GM18909 (cell line): ENCODE results near the gene PCYT2.

Experiments
- ATAC-seq: cut with Tn5 transposase; IDR thresholded peaks from one replicate; pipeline ENCODE4 v1.9.1; 2021; ENCODE audit warnings: mild to moderate bottlenecking; ENCODE audit not compliant: unreplicated experiment, poor library complexity

The PCYT2 gene

DNA sequence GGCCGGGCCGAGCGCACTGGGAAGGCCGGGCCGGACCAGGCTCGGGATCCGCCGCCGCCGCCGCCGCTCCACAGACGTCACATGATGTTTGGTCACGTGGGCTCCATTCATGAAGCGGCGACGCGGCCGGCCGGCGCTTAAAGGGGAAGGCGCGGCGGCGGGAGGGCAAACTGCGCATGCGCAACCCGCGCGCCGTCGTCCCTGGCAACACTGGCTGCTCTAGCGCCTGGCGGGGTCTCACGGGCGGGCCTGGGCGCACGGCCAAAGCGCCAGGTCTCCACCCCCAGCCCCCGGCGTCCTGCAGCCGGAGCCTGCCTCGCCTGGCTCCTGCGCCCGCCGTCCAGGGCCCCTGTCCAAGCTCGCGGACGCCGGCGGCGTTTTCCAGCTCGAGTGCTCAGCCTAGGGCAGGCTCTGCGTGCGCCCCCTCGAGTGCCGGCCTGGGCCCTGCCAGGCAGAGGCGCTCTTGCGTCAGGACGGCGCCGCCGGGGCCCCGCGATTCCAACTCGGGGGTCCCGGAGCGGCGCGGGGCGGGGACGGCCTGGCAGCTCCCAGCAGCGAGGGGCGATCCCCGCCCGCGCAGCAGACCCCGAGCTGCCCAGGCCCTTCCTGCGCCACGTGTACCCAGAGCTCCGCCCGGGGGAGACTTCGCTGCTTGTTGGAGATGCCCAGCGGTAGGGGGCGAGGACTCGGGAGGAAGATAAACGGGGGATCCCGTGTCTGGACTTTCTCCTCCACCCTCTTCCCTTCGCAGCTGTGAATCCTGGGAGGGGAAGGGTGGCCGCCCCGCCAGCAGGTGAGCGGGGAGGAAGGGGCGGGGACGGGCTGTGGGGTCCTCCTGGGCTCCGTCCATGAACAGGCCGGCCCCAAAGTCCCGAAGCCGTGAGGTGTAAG is 16.7 kb upstream of the PCYT2 start, which contains the start of gene MAFG:
Gene MAFG, minus strand, starts transcription at position 83 of the 891 bp plus-strand sequence. CDS start 4,550 bp downstream, outside the sequence.
- peak; percentile 62 for ATAC-seq

DNA sequence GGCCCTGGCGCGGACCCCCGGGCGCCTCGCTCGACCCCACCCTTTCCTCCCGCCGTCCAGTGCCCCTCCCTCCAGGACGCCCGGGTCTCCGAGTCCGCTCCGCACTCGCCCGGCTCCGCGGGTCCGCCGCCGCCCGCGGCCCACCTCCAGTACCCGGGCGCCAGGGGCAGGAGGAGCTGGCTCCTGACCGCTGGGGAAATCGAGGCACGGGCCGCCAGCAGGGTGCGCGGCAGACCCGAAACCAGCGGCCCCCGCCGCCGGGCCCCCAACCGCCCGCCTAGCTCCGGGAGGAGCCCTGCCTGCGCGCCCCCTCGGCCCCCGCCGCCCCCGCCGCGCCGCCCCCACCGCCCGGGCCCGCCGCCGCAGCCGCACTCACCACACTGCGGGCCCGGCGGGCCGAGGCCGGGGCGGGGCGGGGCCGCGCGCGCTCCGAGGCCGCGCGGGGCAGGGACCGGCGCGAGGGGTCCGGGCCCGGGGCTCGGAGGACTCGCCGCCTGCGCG is 16.0 kb upstream of the PCYT2 start:
- peak; percentile 22 for ATAC-seq

DNA sequence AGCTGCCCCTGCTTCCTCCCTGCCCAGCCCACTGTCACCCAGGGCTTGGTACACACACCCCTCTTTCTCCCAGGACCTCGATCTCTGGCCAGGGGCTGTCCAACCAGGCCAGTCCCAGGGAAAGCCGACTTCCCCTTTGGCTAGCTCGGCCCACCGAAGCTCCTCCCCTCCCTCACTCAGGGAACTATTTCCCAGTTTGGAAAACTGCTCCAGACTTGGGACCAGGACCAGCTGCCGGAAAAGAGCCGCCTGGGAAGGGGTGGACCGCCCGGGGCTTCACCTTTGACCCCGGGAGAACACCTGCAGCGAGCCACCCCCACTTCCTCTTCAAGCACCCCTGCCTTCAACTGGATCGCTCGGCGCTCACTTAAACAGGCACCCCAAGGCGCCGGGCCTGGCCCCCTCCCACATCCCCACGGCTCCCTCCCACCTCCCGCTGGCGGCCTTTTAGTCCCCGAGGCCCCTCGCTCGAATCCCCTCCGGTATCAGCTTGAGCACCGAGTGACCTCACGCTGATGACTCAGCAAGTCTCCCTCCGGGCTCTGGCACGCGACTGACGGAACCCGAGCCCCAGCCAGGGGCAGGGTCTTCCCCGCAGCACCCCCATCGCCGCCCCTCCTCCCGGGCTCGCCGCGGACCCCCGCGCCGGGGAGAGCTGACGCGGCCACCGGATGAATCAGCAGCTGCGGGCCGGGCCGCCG is 15.4 kb upstream of the PCYT2 start:
- peak; percentile 23 for ATAC-seq

DNA sequence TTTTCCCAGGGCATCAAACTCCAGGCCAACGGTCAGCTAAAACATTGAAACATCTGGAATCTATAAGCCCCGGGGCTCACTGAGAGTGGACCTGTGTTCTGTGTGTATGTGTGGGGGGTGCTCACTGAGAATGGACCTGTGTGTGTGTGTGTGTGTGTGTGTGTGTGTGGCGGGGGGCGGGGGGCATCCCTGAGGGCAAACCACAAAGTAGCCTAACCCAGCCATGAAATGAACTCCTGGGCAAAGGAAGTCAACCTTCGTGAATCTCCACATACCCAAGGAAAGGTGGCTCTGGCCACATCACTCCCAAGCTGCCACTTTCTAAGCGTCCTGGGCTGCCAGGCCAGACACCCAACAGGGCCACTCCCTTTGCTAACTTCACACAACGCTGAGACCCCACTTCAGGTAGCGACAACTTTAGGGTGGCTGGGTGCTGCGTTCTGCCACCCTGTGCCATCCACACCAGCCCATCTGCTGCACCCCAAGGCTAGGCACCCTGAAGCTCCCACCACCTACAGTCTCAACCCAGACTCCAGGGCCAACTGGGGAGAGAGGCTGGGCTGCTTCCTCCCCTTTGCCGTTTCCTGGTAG is 14.8 kb upstream of the PCYT2 start:
- ATAC-seq, result no peak

- ATAC-seq, result no peak
These were observed 13.6 kb upstream of the PCYT2 start for GRCh38 chr17:81924557-81925532.

DNA sequence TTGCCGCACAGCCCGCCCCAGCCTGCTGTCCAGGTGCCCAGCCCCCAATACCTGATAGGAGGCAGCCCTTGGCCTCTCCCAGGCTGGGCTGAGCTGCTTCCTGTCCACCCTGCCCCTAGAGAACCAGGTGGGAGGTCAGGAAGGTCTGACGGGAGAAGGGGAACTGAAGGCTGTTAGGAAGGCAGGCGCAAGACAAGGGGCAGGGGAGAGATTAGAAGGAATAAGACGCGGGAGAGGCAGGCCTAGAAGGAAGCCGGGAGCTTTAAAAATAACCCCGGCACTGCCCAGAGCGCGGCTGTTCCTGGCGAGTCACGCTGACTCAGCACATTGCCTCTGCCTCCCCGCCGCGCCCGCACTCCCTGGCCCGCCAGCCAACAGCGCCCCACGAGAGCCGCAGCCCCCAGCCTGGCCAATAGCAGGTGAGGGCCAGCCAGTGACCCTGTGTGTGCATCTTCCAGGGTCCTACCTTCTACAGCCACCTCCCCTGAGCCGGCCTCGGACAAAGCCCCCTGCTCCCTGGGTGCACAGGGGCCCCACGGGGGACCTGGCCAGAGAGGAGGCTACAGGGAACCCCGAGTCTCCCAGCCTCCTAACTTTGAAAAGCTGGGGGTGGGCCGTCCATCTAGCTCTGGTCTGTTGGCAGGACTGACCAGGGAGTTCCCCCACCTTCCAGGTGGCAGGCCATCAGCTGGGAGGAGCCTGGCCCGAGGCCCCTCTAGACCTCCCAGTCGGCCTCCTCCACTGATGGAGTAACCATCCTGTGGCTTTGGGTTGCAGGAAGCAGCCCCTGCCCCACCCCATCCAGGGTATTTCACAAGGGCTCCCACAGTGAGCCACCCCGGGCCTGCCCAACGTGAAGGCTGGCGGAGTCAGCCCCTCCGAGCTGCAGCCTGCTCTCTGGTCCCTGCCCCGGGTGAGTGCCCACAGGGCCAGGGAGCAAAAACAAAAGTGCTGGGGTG is 12.4 kb upstream of the PCYT2 start:
- no peak for ATAC-seq

DNA sequence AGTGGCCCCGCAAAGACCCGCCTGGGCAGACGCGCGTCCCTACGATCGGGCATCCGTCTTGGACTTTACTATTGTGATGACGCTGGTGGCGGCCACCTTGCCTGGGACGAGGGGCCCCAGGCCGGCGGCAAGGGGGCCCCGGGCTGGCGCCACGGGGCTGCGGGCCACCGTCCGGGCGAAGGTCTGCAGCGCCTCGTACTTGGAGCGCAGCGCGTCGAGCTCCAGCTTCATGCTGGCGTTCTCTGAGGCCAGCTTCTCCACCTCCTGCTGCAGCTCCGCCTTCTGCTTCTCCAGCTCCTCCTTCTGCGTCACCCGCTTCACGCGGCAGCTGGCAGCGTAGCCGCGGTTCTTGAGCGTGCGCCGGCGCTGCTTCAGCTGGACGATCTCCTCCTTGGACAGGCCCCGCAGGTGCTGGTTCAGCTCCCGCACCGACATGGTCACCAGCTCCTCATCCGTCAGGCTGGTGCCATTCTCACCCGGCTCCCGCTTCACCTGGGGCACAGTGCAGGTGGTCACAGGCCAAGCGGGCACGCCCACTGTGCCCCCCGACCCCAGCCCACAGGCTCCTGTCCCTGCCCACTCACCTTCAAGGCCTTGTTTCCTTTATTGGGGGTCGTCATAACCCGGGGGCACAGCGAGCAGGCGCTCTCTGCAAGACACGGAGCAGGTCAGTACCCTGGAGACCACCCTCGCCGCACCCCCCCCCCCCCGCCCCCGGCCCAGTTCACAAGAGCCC is 11.5 kb upstream of the PCYT2 start:
- ATAC-seq, result no peak

- ATAC-seq, result no peak
These were observed 10.9 kb upstream of the PCYT2 start for GRCh38 chr17:81921996-81922565.

- no peak for ATAC-seq
These were observed 10.3 kb upstream of the PCYT2 start for GRCh38 chr17:81921537-81921862.

- ATAC-seq, result no peak
These were observed 9.7 kb upstream of the PCYT2 start for GRCh38 chr17:81920612-81921536.

DNA sequence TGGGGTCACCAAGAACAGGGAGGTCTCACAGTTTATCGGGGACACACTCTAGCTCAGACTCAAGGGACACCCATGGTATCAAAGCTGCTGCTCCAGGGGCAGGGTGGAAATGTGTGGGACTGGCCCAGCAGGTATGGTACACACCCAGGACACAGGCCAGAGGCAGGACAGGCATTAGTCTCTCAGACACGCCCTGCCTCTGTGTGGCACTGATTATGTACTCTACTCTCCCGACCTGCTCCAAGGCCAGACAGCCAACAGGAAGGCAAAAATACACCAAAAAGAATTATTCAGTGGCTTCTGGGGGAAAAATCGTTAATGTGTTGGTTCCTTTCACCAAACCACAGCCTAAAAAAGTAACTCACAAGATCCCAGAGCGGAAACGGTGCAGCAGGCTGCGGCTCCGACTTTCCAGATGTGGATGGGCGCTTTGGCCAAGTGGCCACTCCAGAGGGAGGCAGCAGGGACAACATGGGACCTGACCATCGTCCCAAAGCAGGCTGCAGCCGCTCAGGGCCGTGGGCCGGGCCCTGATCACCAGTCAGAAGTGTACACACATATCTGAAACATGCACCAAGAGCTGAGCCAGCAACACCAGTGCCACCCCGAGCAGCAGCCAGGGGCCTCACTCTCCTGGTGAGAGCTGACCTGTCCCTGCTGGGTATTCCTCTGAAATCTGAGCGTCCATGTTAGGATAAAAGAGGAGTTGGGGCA is 7.8 kb upstream of the PCYT2 start:
- peak; percentile 20 for ATAC-seq

DNA sequence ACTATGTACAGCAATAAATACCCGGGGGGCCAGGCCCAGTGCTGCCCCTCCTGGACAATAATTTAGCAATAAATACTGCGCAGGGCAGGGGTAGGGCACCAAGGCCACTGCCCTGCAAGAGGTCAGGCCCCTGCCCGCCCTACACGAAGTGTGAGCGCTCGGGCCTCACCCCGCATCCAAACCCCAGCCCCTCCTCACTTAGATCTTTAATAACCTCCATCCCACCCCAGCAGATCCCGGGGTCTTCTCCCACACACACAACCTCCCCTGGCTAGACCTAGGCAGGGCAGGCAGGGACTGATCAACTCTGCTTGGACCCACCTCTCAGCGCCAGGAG is 7.1 kb upstream of the PCYT2 start:
- peak; percentile 17 for ATAC-seq

DNA sequence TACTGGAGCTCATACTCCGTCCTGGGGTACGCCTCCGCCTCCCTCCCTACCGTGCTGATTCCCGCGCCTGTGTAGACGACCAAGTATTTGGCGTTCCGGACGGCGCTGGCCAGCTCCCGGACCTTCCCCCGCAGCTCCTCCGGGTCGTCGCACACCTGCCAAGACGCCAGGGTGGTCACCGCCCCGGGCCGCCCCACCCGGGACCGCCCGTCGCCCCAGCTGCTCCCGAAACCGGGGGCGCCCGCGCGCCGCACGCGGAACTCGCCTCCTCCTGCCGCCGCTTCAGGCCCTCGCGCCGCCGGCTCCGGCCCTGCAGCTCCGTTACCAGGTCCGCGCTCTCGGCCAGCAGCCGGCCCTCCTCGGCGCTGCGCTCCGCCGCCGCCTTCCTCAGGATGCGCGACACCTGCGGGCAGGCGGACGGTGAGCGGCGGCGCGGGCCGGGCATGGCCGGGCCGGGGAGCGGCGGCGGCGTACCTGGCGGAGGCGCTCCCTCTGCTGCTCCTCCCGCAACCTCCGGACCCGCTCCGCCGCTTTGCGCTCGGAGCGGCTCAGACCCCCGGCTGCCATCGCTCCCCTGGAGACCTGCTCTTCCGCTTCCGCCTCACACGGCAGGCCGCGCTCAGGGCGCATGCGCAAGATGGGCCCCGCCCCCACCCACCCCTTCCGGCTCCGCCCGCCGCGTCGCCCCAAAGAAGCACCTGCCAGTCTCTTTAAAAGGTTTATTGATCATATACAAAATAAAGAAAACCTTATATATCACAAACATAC is 6.5 kb upstream of the PCYT2 start, which contains the start of gene SIRT7:
Gene SIRT7, minus strand, starts transcription at position 612 of the 768 bp plus-strand sequence. Its CDS starts 45 bp downstream, at position 567.
- peak; percentile 62 for ATAC-seq

- no peak for ATAC-seq
These were observed 5.2 kb upstream of the PCYT2 start for GRCh38 chr17:81916234-81917001.

- ATAC-seq, result no peak
These were observed 4.1 kb upstream of the PCYT2 start for GRCh38 chr17:81915331-81915730.
